D721Med (cell line): ENCODE data around the gene GIMAP8.

Experiments
- DNase-seq: peaks from one replicate; pipeline ENCODE4 v3.0.0; 2011; ENCODE audit warnings: low spot score; ENCODE audit not compliant: insufficient read length
- FAIRE-seq: peaks from 2 replicates; lab custom pipeline; 2011; peaks lifted over from hg19 to GRCh38; lab: Jason Lieb, UNC
- TF ChIP-seq, protein P1 (sequence below): IDR thresholded peaks from 2 replicates; pipeline ENCODE4 v1.5.1; 2012; ENCODE audit warnings: mild to moderate bottlenecking, control low read depth; ENCODE audit not compliant: insufficient read depth; ENCODE audit errors: missing control alignments

GIMAP8 gene

DNA sequence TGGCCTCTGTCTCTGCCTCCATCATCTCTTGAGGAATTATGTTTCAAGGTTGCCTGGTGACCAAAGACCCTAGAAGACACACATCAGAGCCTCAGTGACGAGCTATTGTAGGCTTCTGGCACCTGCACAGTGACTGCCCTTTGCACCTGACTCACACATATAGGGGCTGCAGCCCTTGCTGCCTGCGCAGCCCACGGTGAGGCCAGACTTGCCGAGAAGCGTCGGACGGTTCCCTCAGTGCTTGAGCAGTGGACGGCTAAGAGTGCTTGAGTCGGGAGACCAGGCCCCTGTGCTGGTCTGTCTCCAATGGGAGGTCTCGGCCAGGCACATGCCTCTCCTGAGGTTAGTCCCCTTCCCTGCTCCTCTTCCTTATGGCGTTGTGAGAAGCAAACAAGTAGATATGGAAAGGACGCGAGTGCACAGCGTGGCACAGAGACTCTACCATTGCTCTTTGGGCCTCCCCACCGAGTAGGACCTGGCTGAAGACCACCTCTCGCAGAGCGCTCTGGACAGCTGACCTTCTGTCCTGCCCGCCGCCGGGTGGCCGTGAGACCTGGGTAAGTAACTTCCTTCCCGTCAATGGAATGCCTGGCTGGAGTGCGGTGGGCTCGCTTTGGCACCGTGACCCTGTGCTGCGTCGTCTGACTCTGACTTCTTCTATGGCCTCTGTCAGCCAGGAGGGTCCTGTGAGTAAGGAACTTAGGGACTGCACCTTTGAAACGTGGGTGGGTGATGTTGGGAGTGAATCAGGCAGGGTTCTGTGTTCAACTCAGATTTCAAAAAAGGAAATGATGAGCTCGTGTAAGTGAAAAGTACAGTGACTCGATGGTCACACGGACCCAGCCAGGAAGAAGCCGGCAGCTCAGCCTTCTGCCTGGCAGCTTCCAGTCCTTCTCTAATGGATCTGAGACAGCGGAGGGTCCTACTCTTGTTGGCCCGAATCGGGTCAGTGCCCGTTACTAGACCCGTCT, 37.6 kb upstream of the GIMAP8 start:
- no peak for DNase-seq
- TF ChIP-seq, protein P1, sequence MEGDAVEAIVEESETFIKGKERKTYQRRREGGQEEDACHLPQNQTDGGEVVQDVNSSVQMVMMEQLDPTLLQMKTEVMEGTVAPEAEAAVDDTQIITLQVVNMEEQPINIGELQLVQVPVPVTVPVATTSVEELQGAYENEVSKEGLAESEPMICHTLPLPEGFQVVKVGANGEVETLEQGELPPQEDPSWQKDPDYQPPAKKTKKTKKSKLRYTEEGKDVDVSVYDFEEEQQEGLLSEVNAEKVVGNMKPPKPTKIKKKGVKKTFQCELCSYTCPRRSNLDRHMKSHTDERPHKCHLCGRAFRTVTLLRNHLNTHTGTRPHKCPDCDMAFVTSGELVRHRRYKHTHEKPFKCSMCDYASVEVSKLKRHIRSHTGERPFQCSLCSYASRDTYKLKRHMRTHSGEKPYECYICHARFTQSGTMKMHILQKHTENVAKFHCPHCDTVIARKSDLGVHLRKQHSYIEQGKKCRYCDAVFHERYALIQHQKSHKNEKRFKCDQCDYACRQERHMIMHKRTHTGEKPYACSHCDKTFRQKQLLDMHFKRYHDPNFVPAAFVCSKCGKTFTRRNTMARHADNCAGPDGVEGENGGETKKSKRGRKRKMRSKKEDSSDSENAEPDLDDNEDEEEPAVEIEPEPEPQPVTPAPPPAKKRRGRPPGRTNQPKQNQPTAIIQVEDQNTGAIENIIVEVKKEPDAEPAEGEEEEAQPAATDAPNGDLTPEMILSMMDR = no peak
- FAIRE-seq = no peak

DNA sequence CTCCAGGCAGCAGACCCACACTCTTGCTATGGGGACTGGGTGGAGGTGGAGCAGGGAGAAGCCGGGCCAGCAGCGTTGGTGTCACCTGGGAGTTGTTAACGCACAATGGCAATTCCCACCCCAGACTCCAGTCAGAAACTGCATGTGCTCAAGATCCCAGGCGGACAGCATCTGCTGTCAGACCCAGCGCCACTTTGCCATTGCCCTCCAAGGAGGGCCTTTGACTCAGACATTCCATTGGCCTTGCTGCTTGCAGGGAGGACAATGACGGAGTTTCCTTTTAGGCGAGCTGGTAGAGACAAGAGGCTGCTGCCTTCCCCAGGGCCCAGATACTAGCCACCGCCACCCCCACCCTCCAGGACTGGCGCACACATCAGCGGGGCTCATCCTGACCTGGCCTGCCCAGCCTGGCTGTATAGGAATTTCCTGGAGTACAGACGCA, 36.8 kb upstream of the GIMAP8 start:
- FAIRE-seq (no peak), DNase-seq (no peak)
- TF ChIP-seq, protein P1 = no peak

DNA sequence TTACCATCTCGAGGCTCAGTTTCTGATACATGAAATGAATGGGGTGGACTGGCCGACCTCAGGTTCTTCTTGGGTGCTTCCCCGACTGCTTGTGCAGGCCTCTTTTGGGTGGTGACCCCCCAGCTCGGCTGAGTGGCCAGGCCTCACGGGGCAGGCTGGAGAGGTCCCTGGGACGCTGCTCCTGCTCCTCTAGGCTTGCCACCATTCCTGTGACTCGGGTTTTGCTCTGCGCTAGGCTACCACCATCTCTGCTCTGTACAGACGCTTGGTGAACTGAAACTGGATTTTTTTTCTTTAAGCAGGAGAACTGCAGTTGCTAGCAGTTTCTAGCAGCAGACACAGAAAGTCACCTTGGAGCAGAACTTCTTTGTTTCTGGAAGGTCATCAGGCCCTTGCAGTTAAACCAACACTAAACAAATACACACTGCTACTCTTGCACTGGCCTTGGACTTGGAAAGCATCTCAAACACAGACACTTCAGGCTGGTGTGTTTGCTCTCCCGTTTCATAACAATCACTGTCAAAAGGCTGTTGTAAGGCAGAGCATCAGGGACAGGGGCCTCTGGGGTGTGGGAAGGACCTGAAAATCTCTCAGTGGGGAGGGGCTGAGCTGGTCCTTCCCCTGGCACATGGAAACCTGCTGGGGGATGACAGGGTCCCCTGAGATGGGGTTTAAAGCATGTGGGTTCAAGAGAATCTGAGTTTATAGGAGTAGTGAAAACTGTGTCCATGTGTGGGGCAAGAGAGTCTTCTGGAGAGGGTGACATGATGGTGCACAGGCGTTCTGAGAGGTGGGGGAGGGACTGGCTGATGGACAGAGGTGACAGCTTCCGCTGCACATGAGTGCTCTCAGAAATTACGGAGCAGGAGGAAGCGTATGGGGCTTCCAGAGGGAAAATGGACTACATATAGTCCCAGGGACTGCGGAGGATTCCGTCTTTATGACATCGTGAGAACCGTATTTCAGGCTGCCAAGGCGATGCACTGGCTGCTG, 35.0 kb upstream of the GIMAP8 start:
- TF ChIP-seq, protein P1 = no peak
- FAIRE-seq (no peak), DNase-seq (no peak)

DNA sequence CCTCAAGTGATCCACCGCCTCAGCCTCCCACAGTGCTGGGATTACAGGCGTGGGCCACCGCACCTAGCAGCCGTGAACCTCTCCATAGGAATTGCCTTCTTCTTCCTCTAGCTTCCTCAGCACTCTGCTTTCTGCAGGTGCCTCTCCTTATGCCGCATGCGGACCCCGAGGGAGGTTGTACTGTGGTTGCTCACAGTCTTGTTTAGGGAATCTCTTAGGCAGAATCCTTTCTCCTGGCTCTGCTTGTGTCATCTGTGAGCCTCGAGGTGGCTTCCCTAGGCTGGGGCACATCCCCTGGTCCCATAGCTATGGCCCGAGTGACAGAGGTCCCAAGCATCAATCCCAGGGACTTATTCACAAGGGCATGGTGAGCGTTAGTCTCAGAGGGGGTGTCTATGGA, 33.2 kb upstream of the GIMAP8 start:
- FAIRE-seq (no peak), DNase-seq (no peak)
- TF ChIP-seq, protein P1 = no peak

DNA sequence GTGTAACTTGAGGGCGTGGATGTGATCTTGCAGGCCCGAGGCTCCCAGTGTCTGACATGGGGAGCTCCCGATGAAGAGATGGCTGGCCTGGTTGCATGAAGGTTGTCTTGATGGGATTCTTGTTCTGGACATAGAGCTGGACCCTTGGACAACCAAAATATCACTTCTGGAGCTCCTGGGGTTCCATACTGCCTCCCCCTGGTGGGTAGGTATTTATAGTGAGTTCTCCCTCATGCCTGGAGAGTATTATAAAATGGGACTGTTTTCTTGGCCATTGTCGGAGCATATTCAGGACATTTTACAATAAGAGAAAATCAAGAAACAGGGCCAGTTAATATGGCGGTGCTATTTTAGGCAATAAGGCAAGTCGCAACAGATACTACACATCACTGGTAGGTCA, 32.6 kb upstream of the GIMAP8 start:
- no peak for DNase-seq
- no peak for FAIRE-seq
- TF ChIP-seq, protein P1 = no peak

DNA sequence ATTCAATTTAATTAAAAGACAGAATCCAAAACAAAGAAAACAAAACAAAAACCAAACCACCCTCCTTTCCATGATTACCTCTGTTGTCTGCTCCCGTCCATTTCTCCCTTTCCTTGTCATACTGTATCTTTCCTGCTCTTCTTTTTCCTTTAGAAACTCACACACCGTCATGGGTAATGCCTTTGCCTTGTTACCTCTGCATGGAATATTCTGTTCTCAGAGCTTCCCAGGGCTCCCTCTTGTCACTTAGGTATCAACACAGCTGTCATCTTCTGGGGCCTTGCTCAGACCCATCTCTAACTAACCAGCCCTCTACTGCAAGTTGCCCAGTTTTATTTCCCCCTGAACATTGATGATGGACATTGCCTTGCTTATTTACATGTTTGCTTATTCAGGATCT, 30.2 kb upstream of the GIMAP8 start:
- DNase-seq (no peak), FAIRE-seq (no peak)
- TF ChIP-seq, protein P1 = no peak
